K562 (cell line): ENCODE measurements around the gene GRB2. TPM values are rescaled to one million over a fixed set of nuclear protein-coding genes. Genes with fewer than 3 reads are reported as not detected.

Experiments
- ATAC-seq: fragments of 200-7000 bp; cut with Tn5 transposase; 3 replicates; pipeline ENCODE4 v1.9.1; 2020; ENCODE audit warnings: moderate library complexity
- BruUV-seq: library from RNA; stranded (reverse); fragments of 400-500 nt; replicated peaks from 2 replicates; lab custom pipeline; 2021; lab: Mats Ljungman, UMichigan
- CTCF ChIA-PET: fragments of 300-600 bp; formaldehyde crosslinking; extraction: SDS; loops from one replicate; lab custom pipeline; 2021; ENCODE audit warnings: low intra/inter-chr PET ratio; lab: Yijun Ruan, JAX
- POLR2A ChIA-PET: fragments of 300-600, 350-650 bp; sonication (Branson Sonifier 250); formaldehyde crosslinking; extraction: SDS; loops from one replicate; lab custom pipeline; 2021; ENCODE audit warnings: antibody characterized with exemption, inconsistent platforms; lab: Yijun Ruan, JAX
- DNase-seq, 4 experiments: peaks; one replicate each; pipeline versions ENCODE4 v3.0.0 to v3.0.0-alpha.2; 2011 to 2018; ENCODE audit warnings: low spot score in 3 of 4, mixed read lengths in 3 of 4; ENCODE audit errors: extremely low read depth in 1 of 4
- FAIRE-seq: peaks from 2 replicates; lab custom pipeline; 2011; peaks lifted over from hg19 to GRCh38; lab: Jason Lieb, UNC
- H2AFZ ChIP-seq: 2 replicates; pipeline ENCODE4 v1.6.0; 2011; ENCODE audit warnings: low read depth, low read length, control low read depth, inconsistent platforms
- H3K27ac ChIP-seq: fragments of 200-600 bp; 3 replicates; pipeline ENCODE4 v1.8.0; 2011; ENCODE audit warnings: low read depth, mild to moderate bottlenecking, control low read depth, inconsistent platforms, low read length, moderate library complexity, mixed read lengths; ENCODE audit errors: extremely low read depth
- H3K27me3 ChIP-seq, 2 experiments: fragments of 300-600 bp in 1 of 2; 2 replicates in 1 of 2; 3 replicates in 1 of 2; pipeline versions ENCODE4 v1.6.0 to v1.8.0; 2011; ENCODE audit warnings: inconsistent platforms in 2 of 2, low read length in 2 of 2, mild to moderate bottlenecking in 1 of 2, mixed read lengths in 1 of 2, moderate library complexity in 1 of 2; ENCODE audit not compliant: control insufficient read depth in 2 of 2, insufficient read depth in 2 of 2
- H3K36me3 ChIP-seq: fragments of 300-600 bp; 3 replicates; pipeline ENCODE4 v1.8.0; 2011; ENCODE audit warnings: mild to moderate bottlenecking, low read length, inconsistent platforms; ENCODE audit not compliant: control insufficient read depth, insufficient read depth
- H3K4me1 ChIP-seq, 2 experiments: fragments of 200-600 bp in 1 of 2; replicated peaks in 1 of 2; 2 replicates in 1 of 2; 3 replicates in 1 of 2; pipeline versions ENCODE4 v1.5.1 to v1.8.0; 2011; ENCODE audit warnings: inconsistent platforms in 2 of 2, low read length in 2 of 2, mild to moderate bottlenecking in 1 of 2, mixed read lengths in 1 of 2, moderate library complexity in 1 of 2; ENCODE audit not compliant: control insufficient read depth in 2 of 2, insufficient read depth in 2 of 2
- H3K4me2 ChIP-seq: 2 replicates; pipeline ENCODE4 v1.6.1; 2011; ENCODE audit warnings: low read length, control low read depth, inconsistent platforms, mixed read lengths; ENCODE audit not compliant: insufficient read depth
- H3K4me3 ChIP-seq: fragments of 200-600 bp; sonication (generic), shearing (Covaris generic); 2 replicates; pipeline ENCODE4 v1.5.1; 2016; ENCODE audit warnings: control low read depth, inconsistent platforms
- H3K79me2 ChIP-seq: fragments of 200-600 bp; 3 replicates; pipeline ENCODE4 v1.8.0; 2011; ENCODE audit warnings: low read length, inconsistent platforms; ENCODE audit not compliant: control insufficient read depth, insufficient read depth
- H3K9ac ChIP-seq, 2 experiments: 2 replicates each; pipeline versions ENCODE4 v1.6.0 to v1.6.1; 2011; ENCODE audit warnings: low read depth in 2 of 2, low read length in 2 of 2, control low read depth in 1 of 2, inconsistent platforms in 1 of 2, mild to moderate bottlenecking in 1 of 2, mixed read lengths in 1 of 2; ENCODE audit not compliant: insufficient read depth in 1 of 2
- H3K9me1 ChIP-seq: one replicate; pipeline ENCODE4 v1.6.0; 2011; ENCODE audit warnings: inconsistent platforms, mild to moderate bottlenecking, low read length, moderate library complexity; ENCODE audit not compliant: control insufficient read depth, insufficient read depth
- H3K9me3 ChIP-seq: replicated peaks from 2 replicates; pipeline ENCODE4 v1.5.1; 2011; ENCODE audit warnings: low read depth, low read length, inconsistent platforms; ENCODE audit not compliant: control insufficient read depth, insufficient read depth
- H4K20me1 ChIP-seq: replicated peaks from 2 replicates; pipeline ENCODE4 v1.6.1; 2011; ENCODE audit warnings: low read length, inconsistent platforms, mixed read lengths; ENCODE audit not compliant: control insufficient read depth, insufficient read depth
- CBFA2T3 ChIP-seq: fragments of 450-650 bp; IDR thresholded peaks from 2 replicates; pipeline ENCODE4 v1.6.1; 2017
- KAT7 ChIP-seq: sonication (generic); formaldehyde crosslinking; IDR thresholded peaks from 2 replicates; pipeline ENCODE4 v1.8.0; 2022; ENCODE audit warnings: missing genetic modification reagents, mild to moderate bottlenecking, borderline replicate concordance
- MTA2 ChIP-seq: fragments of 450-650 bp; IDR thresholded peaks from 2 replicates; pipeline ENCODE4 v1.6.1; 2016; ENCODE audit warnings: low read depth
- NCOR1 ChIP-seq: fragments of 450-650 bp; IDR thresholded peaks from 2 replicates; pipeline ENCODE4 v1.6.1; 2016; ENCODE audit warnings: mild to moderate bottlenecking, moderate library complexity
- PREB ChIP-seq: sonication (generic); formaldehyde crosslinking; IDR thresholded peaks from 2 replicates; pipeline ENCODE4 v1.8.1; 2023; ENCODE audit warnings: mild to moderate bottlenecking, missing genetic modification reagents
- RNF219 ChIP-seq: fragments of 250-450 bp; sonication (Bioruptor Pico); IDR thresholded peaks from 2 replicates; pipeline ENCODE4 v1.5.0; 2022; ENCODE audit warnings: mild to moderate bottlenecking
- VEZF1 ChIP-seq: fragments of 200-800 bp; sonication (Bioruptor generic); IDR thresholded peaks from 2 replicates; pipeline ENCODE4 v1.6.1; 2017; ENCODE audit warnings: missing genetic modification characterization, missing compliant biosample characterization
- ZBTB17 ChIP-seq: fragments of 450-650 bp; formaldehyde crosslinking; IDR thresholded peaks from 2 replicates; pipeline ENCODE4 v1.4.0; 2020; ENCODE audit warnings: mild to moderate bottlenecking
- ZBTB33 ChIP-seq: sonication (generic); formaldehyde crosslinking; IDR thresholded peaks from 2 replicates; pipeline ENCODE4 v1.8.1; 2023; ENCODE audit warnings: mild to moderate bottlenecking, missing genetic modification reagents
- ZEB2 ChIP-seq: fragments of 450-650 bp; IDR thresholded peaks from 2 replicates; pipeline ENCODE4 v1.6.1; 2016
- ZFX ChIP-seq: sonication (generic); formaldehyde crosslinking; IDR thresholded peaks from 2 replicates; pipeline ENCODE4 v1.8.0; 2022; ENCODE audit warnings: mild to moderate bottlenecking, missing genetic modification reagents, moderate library complexity
- ZNF140 ChIP-seq: fragments of 250-450 bp; sonication (Bioruptor Pico); IDR thresholded peaks from 2 replicates; pipeline ENCODE4 v1.8.0; 2021; ENCODE audit warnings: moderate library complexity, mild to moderate bottlenecking, inconsistent platforms
- ZNF232 ChIP-seq: sonication (generic); formaldehyde crosslinking; IDR thresholded peaks from 2 replicates; pipeline ENCODE4 v1.8.0; 2022; ENCODE audit warnings: mild to moderate bottlenecking, missing genetic modification reagents
- ZNF431 ChIP-seq: sonication (generic); formaldehyde crosslinking; IDR thresholded peaks from 2 replicates; pipeline ENCODE4 v1.8.0; 2022; ENCODE audit warnings: mild to moderate bottlenecking, missing genetic modification reagents
- WGBS: fragments of 100-300 bp; shearing (Covaris generic); methylation state at CpG from one replicate; pipeline ENCODE4 v1.1.6; 2016; ENCODE audit warnings: low coverage, mixed read lengths; ENCODE audit not compliant: insufficient coverage; ENCODE audit errors: missing lambda C conversion rate; 5-methylcytosine and 5-hydroxymethylcytosine counted together
- in situ Hi-C: fragments of 300-500 bp; cut with MboI; formaldehyde crosslinking; loops from 4 replicates; pipeline ENCODE4 v1.15.0; 2018; ENCODE audit warnings: inconsistent platforms, mixed read lengths
- intact Hi-C: fragments of 100-400 bp; cut with micrococcal nuclease; formaldehyde crosslinking; loops from 2 replicates; pipeline ENCODE4 v1.14.2; 2022
- polyA plus RNA-seq, 8 experiments: library from polyadenylated mRNA; depleted of rRNA in 4 of 8; stranded (reverse) in 5 of 8; unstranded in 3 of 8; fragments of >200 nt; fragmentation: Nextera tagmentation in 2 of 8; fragmentation: Illumina TruSeq in 1 of 8; extraction: Ambion mirVana in 2 of 8; extraction: Trizol in 1 of 8; gene quantifications; 2 replicates each; pipeline versions ENCODE4 v1.2.1 to v1.2.3, GENCODE V29; 2011 to 2014; ENCODE audit warnings: inconsistent platforms in 1 of 8, missing spikeins in 1 of 8
- total RNA-seq, 7 experiments: library from RNA; depleted of rRNA in 6 of 7; stranded (reverse); fragments of >200 nt in 6 of 7; fragmentation: Illumina TruSeq in 2 of 7; extraction: Trizol in 2 of 7; gene quantifications; 2 replicates each; pipeline versions ENCODE4 v1.2.1 to v1.2.3, GENCODE V29; 2011 to 2021; ENCODE audit warnings: low replicate concordance in 1 of 7

Gene GRB2
- total and polyA plus RNA-seq, 9 of the 15 experiments (the other 6 are each of a cell fraction or from before 2014, with no cell fraction given), result 57.2 to 136 (median 84.8) TPM

GRCh38 chr17:75348386-75349012 lies 57.0 kb downstream of the GRB2 start (continued):
- 0 out of 2 replicates have a peak, but pooled peaks have one; percentile 0 for TF ChIP-seq ZFX (CRISPR knock-in tag)

- peak overlapping the region; percentile 61 for H3K27ac ChIP-seq
- H4K20me1 ChIP-seq, result peaks cover 11% of the 10 kb centered on the region; the same call in 1 of the 2 replicates
- H3K4me1 ChIP-seq, result peaks cover 50 to 73% of the 10 kb centered on the region in 2 experiments
- WGBS, result 3% methylated on average over 6 of the region's 6 CpGs
- in situ Hi-C loops, result no loop called here
- BruUV-seq, result no TSS peak
- peak overlapping the region in 1 of 2 experiments; percentile 80; a peak in 1 of 4 replicates for H3K9ac ChIP-seq
- FAIRE-seq (peak; percentile 97), DNase-seq (peak; percentile 48 to 92 (median 66)), ATAC-seq (peak; percentile 92)
- POLR2A ChIA-PET, result interaction anchor here (0.6 to 1.3 kb wide), 5 partner anchors 9 to 15 kb away, joined by 3 to 5 read pairs (median 3); no protein-coding TSS in a partner anchor
- no peaks in the 10 kb centered on the region for H3K9me1 ChIP-seq
- no peak overlapping the region for H3K4me3 ChIP-seq
- H2AFZ ChIP-seq, result no peak overlapping the region
- H3K9me3 ChIP-seq, result no peaks in the 10 kb centered on the region
- peaks cover 91% of the 10 kb centered on the region for H3K79me2 ChIP-seq
- CTCF ChIA-PET, result no interaction called here
- intact Hi-C loops, result no loop called here
- no peaks in the 10 kb centered on the region for H3K27me3 ChIP-seq
- H3K36me3 ChIP-seq, result no peaks in the 10 kb centered on the region
- peak overlapping the region; percentile 77 for H3K4me2 ChIP-seq
- 0 out of 2 replicates have a peak, but pooled peaks have one; percentile 35 for TF ChIP-seq ZBTB33 (CRISPR knock-in tag)
- TF ChIP-seq RNF219 (CRISPR knock-in tag), result no peak
- TF ChIP-seq ZNF431 (CRISPR knock-in tag), result no peak
- TF ChIP-seq MTA2, result peak; percentile 55; the same call in 1 of the 2 replicates
- TF ChIP-seq NCOR1, result peak; percentile 79
- TF ChIP-seq VEZF1 (CRISPR knock-in tag), result peak; percentile 92
- 0 out of 2 replicates have a peak, but pooled peaks have one; percentile 8 for TF ChIP-seq KAT7 (CRISPR knock-in tag)
- no peak for TF ChIP-seq PREB (CRISPR knock-in tag)
- peak; percentile 91 for TF ChIP-seq CBFA2T3
- TF ChIP-seq ZBTB17 (CRISPR knock-in tag), result no peak
- no peak for TF ChIP-seq ZNF140 (CRISPR knock-in tag)
- TF ChIP-seq ZNF232 (CRISPR knock-in tag), result no peak
- no peak for TF ChIP-seq ZEB2
Observed at GRCh38 chr17:75346906-75347305, 58.6 kb downstream of the GRB2 start.
